ENCODE results near the gene DUOX1. TPM values are rescaled to one million over a fixed set of nuclear protein-coding genes. Genes with fewer than 3 reads are reported as not detected.

The DUOX1 gene
- total and polyA plus RNA-seq, 2 donors (not counting 3 experiments of a cell fraction or from before 2014, with no cell fraction given) = not detected

DNA sequence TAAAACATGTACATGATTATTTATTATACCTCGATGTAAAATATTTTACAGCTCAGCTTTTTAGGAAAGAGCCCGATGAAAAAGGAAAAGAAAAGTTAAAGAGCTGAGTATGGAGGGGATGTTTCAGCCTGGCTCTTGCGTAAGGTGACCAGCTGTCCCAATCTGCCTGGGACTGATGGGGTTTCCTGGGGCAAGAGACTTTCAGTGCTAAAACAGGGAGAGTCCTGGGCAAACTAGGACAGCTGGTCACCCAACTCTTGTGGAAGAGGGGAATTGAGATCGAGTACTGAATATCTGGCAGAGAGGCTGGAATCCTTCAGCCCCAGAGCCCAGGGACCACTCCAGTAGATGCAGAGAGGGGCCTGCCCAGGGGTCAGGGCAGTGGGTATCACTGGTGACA lies 36.8 kb upstream of the DUOX1 start:
- BruUV-seq (replicated peaks) = no TSS peak
- CTCF ChIA-PET = interaction anchor here (1.8 kb wide), 1 partner anchor 25 kb away, joined by 6 read pairs; no protein-coding TSS in a partner anchor

More for the DNA sequence above, 36.8 kb upstream of the DUOX1 start:
- Histone ChIP-seq H4K20me1 (replicated peaks; ENCODE audit: control insufficient read depth, extremely low read depth, insufficient read depth, low read length) (no peaks in the 10 kb centered on the region), H3K9ac (replicated peaks; ENCODE audit: extremely low read depth, insufficient read depth, low read length) (no peak overlapping the region), H3K9me3 (replicated peaks; ENCODE audit: control insufficient read depth, insufficient read depth, low read length) (no peaks in the 10 kb centered on the region), H3K79me2 (ENCODE audit: control insufficient read depth, insufficient read depth, low read length) (no peaks in the 10 kb centered on the region), H3K4me2 (ENCODE audit: insufficient read depth, low read length) (no peak overlapping the region), H3K27ac (ENCODE audit: insufficient read depth, low read depth, low read length) (no peak overlapping the region), H3K27me3 (ENCODE audit: control insufficient read depth in 2 of 2, insufficient read depth in 2 of 2, low read length in 2 of 2) (peaks cover 19 to 22% of the 10 kb centered on the region in 2 experiments), H2AFZ (ENCODE audit: low read depth, low read length) (no peak overlapping the region), H3K36me3 (ENCODE audit: control insufficient read depth in 2 of 2, extremely low read depth in 1 of 2, insufficient read depth in 2 of 2, low read length in 2 of 2) (no peaks in the 10 kb centered on the region), H3K9me1 (replicated peaks; ENCODE audit: control insufficient read depth, extremely low read depth, insufficient read depth, low read length) (no peaks in the 10 kb centered on the region), H3K4me3 (replicated peaks in 1 of 3; ENCODE audit: insufficient read depth in 1 of 3, low read depth in 1 of 3, low read length in 3 of 3) (no peak overlapping the region), H3K4me1 (ENCODE audit: control insufficient read depth, extremely low read depth, insufficient read depth, low read length) (no peaks in the 10 kb centered on the region)
- FAIRE-seq (no peak), DNase-seq (ENCODE audit: low read depth, low spot score) (no peak)
- dilution Hi-C loops (cut with MboI; ENCODE audit: extremely low pct_ligation_motif_present, low sequenced_read_pairs) (no loop called here), intact Hi-C loops (cut with micrococcal nuclease) (no loop called here)
- POLR2A ChIA-PET = no interaction called here
- TF ChIP-seq GATA2 (IDR thresholded peaks at IDR 0.05; ENCODE audit: insufficient read depth, insufficient read length, low read depth, low read length) (no peak), JUN (IDR thresholded peaks at IDR 0.05; ENCODE audit: borderline replicate concordance, insufficient read depth, insufficient read length, low read depth) (no peak), EZH2 (IDR thresholded peaks at IDR 0.05; ENCODE audit: borderline replicate concordance, low read depth, low read length, severe bottlenecking) (no peak), CTCF (IDR thresholded peaks at IDR 0.05; ENCODE audit: extremely low read depth in 1 of 2, insufficient read depth in 1 of 2, low read depth in 1 of 2, low read length in 2 of 2) (no peak), POLR2A (IDR thresholded peaks at IDR 0.05; ENCODE audit: low read depth, low read length) (no peak), MAX (IDR thresholded peaks at IDR 0.05; ENCODE audit: insufficient read depth, insufficient read length) (no peak), FOS (IDR thresholded peaks at IDR 0.05; ENCODE audit: borderline replicate concordance, insufficient read depth, low read length) (no peak), MYC (IDR thresholded peaks at IDR 0.05; ENCODE audit: low read depth, low read length) (no peak), POLR2AphosphoS5 (IDR thresholded peaks at IDR 0.05; ENCODE audit: insufficient read depth, low read depth, low read length) (no peak)
